ENCODE data around the gene LRG1. TPM values are rescaled to one million over a fixed set of nuclear protein-coding genes. Genes with fewer than 3 reads are reported as not detected.

The LRG1 gene
- total RNA-seq, 4 donors from 2014 or later = 0.65 to 2.0 (median 1.3) TPM

DNA sequence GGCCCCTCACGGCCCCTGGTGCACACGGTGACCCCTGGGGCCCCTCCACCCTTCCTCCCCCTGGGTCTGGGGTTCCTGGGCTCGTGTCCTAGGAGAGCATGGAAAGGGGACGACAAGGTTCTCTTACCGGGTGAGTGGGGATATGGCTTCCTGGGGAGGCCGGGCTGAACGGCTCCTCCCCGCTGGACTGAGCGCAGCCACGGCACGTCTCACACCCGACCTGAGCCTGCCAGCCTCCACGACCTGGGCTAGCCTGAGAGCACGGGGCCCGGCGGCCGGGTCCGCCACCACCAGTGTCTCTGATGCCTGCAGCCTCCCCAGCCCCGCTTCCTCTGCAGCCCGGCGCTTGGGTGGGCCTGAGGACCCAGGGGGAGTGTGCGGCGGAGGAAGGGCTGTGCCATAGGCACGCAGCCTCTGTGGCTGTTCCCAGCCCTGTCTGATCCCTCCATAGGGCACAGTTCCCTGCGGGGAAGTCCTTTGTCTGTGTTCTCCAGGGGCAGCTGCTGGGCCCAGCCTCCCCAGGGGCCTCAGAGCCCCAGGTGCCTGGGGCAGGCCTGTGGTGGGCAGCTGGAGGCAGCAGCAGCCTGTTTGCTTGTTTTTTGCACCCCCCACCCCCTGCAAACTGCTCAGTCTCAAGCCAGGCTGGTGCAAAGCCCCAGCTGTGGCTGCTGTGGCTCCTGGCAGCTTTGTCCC is 36.6 kb downstream of the LRG1 start:
- TF ChIP-seq, protein P1, sequence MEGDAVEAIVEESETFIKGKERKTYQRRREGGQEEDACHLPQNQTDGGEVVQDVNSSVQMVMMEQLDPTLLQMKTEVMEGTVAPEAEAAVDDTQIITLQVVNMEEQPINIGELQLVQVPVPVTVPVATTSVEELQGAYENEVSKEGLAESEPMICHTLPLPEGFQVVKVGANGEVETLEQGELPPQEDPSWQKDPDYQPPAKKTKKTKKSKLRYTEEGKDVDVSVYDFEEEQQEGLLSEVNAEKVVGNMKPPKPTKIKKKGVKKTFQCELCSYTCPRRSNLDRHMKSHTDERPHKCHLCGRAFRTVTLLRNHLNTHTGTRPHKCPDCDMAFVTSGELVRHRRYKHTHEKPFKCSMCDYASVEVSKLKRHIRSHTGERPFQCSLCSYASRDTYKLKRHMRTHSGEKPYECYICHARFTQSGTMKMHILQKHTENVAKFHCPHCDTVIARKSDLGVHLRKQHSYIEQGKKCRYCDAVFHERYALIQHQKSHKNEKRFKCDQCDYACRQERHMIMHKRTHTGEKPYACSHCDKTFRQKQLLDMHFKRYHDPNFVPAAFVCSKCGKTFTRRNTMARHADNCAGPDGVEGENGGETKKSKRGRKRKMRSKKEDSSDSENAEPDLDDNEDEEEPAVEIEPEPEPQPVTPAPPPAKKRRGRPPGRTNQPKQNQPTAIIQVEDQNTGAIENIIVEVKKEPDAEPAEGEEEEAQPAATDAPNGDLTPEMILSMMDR (IDR thresholded peaks at IDR 0.05; ENCODE audit: low read depth) = no peak

DNA sequence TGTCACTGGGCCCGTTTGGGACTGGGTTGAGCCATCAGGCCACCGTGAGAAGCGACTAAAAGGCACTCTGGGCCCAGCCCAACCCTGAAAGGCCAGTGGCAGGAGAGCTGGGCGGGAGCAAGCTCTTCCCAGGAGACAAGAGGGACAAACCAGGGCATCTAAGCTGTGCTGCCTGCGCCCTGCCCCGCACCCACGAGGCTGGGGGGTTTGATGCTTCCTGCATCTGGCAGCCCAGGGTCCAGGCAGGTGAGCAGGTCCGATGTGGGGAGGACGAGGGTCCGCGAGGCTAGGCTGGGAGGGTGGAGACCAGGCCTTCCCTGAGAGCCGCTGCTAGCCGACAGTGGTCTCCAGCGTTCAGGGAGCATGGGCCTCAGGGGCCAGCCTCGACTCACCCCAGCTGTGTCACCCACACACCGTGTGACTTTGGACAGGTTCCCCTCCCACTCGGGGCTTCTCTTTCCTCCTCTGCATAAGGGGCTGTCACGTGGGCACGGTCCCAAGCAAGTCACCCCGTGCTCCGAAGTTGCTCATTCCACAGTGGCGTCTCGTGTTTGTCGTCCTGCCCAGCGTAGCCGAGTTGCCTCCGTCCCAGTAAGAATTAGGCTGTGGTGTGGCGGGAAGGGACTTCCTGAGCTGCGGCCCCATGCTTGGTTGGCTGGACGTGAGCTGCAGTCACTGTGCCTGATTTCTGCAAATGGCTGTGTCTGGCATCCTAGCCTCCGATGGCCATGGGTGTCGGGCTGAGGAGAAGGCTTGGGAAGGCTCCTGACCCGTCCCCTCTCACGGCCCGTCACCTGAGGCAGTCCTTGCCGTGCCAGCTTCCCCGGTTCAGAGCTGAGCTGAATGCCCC is 37.3 kb downstream of the LRG1 start:
- TF ChIP-seq, protein P1 (IDR thresholded peaks at IDR 0.05; ENCODE audit: low read depth) = no peak

DNA sequence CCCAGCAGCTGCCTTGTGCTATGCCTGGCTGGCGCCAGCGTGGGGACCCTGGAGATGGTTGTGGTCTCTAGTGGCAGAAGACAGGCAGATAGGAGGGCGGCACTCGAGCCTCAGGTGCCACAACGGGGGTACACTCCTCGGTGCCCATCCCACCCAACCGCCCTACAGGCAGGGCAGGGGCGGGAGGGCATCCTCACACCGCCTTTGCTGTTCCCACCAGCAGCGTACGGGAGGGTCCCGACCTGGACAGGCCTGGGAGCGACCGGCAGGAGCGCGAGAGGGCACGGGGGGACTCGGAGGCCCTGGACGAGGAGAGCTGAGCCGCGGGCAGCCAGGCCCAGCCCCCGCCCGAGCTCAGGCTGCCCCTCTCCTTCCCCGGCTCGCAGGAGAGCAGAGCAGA is 38.1 kb downstream of the LRG1 start:
- TF ChIP-seq, protein P1 (IDR thresholded peaks at IDR 0.05; ENCODE audit: low read depth) = no peak

DNA sequence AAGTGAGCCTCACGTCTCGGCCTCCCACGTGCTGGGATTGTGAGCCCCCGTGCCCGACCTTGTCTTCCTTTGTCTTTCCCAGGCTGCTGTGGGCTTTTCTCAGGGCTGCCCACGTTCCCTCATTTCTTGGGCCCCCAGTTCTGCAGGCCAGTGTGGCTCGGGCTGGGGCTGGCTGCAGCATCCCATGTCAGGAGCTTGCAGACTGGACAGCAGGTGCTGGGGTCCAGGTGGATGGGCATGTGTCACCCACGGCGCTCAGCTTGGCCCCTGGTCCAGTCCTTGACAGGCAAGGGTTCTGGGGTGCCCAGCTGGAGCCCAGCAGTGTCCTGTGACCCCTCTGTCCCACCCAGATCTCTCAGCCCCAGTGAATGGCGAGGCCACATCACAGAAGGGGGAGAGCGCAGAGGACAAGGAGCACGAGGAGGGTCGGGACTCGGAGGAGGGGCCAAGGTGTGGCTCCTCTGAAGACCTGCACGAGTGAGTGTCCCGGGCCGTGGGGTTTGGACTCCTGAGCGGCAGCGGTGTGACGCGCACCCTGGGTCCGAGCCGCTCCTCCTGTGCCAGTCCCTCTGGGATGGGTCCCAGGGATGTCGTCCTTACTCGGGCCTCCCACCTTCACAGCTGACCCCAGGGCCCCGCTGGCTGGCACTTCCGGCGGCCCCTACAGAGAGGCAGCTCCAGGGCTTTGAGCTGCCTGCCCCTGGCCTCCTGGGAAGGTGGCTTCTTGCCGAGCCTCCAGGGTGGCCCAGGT is 38.8 kb downstream of the LRG1 start:
- TF ChIP-seq, protein P1 (IDR thresholded peaks at IDR 0.05; ENCODE audit: low read depth) = no peak

DNA sequence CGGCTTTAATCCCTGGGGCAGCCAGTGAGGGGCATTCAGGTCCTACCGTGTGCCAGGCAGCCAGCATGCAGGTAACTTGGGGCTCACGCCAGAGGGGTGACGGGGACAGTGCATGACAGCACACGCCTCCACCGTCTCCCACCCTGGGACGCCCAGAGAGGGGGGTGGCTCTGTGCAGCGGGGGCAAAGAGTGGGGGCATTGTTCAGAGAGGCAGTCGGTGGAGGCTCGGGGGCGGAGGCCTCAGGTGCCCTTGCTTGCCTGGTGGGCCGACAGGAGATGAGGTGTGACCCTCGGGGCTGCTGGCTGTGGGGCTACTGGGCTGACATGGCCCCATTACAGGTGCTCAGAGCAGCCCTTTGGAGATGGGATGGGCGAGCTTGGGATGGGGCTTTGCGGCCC is 40.0 kb downstream of the LRG1 start:
- TF ChIP-seq, protein P1 (IDR thresholded peaks at IDR 0.05; ENCODE audit: low read depth) = no peak

DNA sequence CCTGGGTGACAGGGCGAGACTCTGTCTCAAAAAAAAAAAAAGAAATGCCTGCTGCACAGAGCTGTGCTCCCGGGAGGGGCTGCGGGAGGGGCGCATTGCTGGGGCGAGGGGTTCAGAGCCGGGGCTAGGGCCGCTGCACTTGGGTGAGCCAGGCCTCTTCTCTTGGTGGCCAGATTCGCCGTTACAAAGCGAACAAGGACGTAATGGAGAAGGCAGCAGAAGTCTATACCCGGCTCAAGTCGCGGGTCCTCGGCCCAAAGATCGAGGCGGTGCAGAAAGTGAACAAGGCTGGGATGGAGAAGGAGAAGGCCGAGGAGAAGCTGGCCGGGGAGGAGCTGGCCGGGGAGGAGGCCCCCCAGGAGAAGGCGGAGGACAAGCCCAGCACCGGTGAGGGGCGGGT is 40.5 kb downstream of the LRG1 start:
- TF ChIP-seq, protein P1 (IDR thresholded peaks at IDR 0.05; ENCODE audit: low read depth) = no peak

DNA sequence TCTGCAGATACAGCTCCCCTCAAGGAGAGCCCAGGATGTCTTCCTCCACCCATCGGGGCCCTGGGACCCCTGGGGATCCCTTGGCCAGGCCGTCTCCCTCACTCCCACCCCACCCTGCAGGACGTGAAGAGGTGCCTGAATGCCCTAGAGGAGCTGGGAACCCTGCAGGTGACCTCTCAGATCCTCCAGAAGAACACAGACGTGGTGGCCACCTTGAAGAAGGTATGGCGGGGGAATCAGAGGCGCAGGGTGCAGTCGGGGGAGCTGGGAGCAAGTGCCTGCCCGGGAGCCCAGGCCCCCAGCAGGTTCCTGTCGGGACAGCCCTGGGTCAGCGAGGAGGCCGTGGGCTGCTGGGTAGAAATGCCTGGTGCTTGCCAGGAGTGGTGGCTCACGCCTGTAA is 41.1 kb downstream of the LRG1 start:
- TF ChIP-seq, protein P1 (IDR thresholded peaks at IDR 0.05; ENCODE audit: low read depth) = no peak
